GM12874 (cell line): ENCODE measurements around the gene CHD2.

Experiments used
- CTCF ChIP-seq: IDR thresholded peaks from 2 replicates; pipeline ENCODE4 v1.5.1; 2011; ENCODE audit warnings: low read depth, mild to moderate bottlenecking, control low read depth, low read length, moderate library complexity; ENCODE audit not compliant: insufficient read depth

CHD2 gene

GRCh38 chr15:92941668-92942067, 41.5 kb downstream of the CHD2 start:
- TF ChIP-seq CTCF, result no peak

- no peak for TF ChIP-seq CTCF
These were observed 42.6 kb downstream of the CHD2 start for GRCh38 chr15:92942706-92943105.

GRCh38 chr15:92943581-92943980, 43.5 kb downstream of the CHD2 start:
- no peak for TF ChIP-seq CTCF

GRCh38 chr15:92944946-92945521, 44.9 kb downstream of the CHD2 start:
- no peak for TF ChIP-seq CTCF

- TF ChIP-seq CTCF, result no peak
These were observed 47.1 kb downstream of the CHD2 start for GRCh38 chr15:92947071-92947730.

- no peak for TF ChIP-seq CTCF
These were observed 49.6 kb downstream of the CHD2 start for GRCh38 chr15:92949604-92950249.

DNA sequence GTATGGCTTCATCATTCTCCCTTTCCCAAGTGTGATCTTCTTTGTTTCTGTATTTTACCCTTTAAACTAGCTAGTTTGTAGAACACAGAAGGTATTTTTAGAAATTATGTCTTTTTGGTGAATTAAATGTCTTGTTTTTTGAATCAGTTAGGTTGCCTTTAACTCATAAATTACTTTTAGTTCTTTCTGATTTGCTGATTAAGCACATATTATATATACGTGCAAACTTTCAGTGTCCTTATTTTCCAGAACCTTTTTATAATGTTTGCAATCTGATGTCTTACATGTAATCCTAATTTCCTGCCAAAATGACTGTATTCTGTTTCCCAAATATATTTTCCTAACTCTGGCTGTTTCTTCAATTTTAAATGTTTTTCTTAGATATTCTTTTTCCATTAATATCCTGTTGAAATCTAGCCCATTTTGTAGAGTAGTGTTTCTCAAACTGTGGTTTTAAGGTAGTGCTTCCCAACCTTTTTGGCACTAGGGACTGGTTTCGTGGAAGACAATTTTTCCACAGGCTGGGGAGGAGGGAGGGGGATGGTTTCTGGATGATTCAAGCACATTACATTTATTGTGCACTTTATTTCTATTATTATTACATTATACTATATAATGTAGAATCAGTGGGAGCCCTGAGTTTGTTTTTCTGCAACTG, 51.8 kb downstream of the CHD2 start:
- TF ChIP-seq CTCF, result no peak
